IPS-18c (cell line): ENCODE results near the gene MT1X.

Source experiments
- H3K4me3 ChIP-seq: 2 replicates; pipeline ENCODE4 v1.7.0; 2013; ENCODE audit warnings: low read depth, mild to moderate bottlenecking, low read length, moderate library complexity; ENCODE audit not compliant: insufficient read depth
- H3K9me3 ChIP-seq: one replicate; pipeline ENCODE4 v1.6.1; 2013; ENCODE audit warnings: mild to moderate bottlenecking, low read length, moderate library complexity; ENCODE audit not compliant: control insufficient read depth, insufficient read depth

Gene MT1X

GRCh38 chr16:56681939-56682702 lies at the start of gene MT1X:
Gene MT1X (plus strand): TSS chr16:56682470. CDS start chr16:56682541, 71 bp downstream.
- peak within 1 kb of the TSS; percentile 63 for H3K4me3 ChIP-seq
- no peaks in the 10 kb centered on the region for H3K9me3 ChIP-seq

GRCh38 chr16:56632848-56633365 lies 49.4 kb upstream of the MT1X start:
- peak overlapping the region; percentile 38; the same call in 1 of the 2 replicates for H3K4me3 ChIP-seq
- H3K9me3 ChIP-seq = no peaks in the 10 kb centered on the region

DNA sequence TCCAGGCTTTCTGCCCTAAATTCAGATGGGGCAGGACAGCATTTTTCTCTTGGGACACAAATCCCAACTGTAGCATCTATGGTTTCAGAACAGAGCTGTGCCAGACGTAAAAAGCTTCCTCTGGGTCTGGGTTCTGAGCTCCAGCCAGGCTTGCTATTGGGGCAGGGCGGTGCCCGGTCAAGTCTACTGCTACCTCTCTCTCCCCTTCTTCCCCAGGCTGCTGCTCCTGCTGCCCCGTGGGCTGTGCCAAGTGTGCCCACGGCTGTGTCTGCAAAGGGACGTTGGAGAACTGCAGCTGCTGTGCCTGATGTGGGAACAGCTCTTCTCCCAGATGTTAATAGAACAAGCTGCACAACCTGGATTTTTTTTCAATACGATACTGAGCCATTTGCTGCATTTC lies 48.7 kb upstream of the MT1X start:
- H3K9me3 ChIP-seq = no peaks in the 10 kb centered on the region
- H3K4me3 ChIP-seq = no peak overlapping the region

DNA sequence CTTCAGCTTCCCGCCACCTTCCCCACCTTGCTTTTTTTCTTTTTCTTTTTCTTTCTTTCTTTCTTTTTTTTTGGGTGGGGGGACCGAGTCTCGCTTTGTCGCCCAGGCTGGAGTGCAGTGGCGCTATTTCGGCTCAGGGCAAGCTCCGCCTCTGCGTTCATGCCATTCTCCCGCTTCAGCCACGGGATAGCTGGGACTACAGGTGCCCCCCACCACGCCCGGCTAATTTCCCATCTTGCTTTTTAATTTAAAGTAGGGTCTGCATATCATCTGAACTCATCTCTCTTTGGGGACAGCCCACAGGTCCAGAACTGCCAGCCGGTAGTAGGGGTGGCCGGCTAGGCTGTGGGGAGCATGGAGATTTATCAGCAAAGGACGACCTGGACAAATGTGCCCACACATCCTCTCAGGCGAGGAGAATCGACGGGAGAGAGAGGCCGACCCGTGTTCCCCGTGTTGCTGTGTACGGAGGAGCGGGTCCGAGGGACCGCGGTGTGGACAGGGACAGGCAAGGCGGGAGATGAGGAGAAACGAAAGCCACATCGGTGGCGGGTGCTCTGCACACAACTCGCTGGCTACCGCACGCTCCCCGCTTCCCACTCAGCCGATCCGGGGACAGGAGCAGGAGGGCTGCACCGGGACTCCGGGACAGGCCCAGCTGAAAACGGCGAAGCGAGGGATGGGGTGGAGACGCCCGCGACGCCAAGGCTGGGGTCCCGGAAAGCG lies 47.4 kb upstream of the MT1X start:
- H3K4me3 ChIP-seq = peak overlapping the region; percentile 11; the same call in 1 of the 2 replicates
- H3K9me3 ChIP-seq = no peaks in the 10 kb centered on the region

GRCh38 chr16:56635441-56635967 lies 46.8 kb upstream of the MT1X start:
- Histone ChIP-seq H3K9me3 (no peaks in the 10 kb centered on the region), H3K4me3 (peak overlapping the region; percentile 11; the same call in 1 of the 2 replicates)

DNA sequence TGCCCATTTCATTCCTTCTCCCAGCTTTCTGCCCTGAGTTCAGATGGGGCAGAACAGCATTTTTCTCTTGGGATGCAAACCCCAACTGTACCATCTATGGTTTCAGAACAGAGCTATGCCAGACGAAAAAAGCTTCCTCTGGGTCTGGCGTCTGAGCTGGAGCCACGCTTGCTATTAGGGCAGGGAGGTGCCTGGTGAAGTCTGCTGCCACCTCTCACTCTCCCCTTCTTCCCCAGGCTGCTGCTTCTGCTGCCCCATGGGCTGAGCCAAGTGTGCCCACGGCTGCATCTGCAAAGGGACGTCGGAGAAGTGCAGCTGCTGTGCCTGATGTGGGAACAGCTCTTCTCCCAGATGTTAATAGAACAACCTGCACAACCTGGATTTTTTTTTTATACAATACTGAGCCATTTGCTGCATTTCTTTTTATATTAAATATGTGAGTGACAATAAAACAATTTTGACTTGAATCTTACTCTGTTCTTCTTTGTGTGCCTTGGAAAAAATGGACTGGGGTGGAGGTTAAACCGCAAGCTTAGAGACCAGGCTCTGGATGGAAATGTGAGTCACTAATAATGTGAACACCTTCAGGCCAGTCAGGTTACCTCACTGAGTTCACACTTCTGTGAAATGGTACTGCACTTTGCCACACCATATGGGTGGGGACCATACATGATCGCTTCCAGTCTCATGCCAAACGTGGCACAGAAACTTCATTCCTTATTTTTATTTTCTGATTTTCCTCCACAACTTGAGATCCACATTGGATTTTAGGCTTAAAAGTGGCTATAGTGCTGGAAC lies 45.5 kb upstream of the MT1X start:
- H3K4me3 ChIP-seq = no peak overlapping the region
- no peaks in the 10 kb centered on the region for H3K9me3 ChIP-seq

DNA sequence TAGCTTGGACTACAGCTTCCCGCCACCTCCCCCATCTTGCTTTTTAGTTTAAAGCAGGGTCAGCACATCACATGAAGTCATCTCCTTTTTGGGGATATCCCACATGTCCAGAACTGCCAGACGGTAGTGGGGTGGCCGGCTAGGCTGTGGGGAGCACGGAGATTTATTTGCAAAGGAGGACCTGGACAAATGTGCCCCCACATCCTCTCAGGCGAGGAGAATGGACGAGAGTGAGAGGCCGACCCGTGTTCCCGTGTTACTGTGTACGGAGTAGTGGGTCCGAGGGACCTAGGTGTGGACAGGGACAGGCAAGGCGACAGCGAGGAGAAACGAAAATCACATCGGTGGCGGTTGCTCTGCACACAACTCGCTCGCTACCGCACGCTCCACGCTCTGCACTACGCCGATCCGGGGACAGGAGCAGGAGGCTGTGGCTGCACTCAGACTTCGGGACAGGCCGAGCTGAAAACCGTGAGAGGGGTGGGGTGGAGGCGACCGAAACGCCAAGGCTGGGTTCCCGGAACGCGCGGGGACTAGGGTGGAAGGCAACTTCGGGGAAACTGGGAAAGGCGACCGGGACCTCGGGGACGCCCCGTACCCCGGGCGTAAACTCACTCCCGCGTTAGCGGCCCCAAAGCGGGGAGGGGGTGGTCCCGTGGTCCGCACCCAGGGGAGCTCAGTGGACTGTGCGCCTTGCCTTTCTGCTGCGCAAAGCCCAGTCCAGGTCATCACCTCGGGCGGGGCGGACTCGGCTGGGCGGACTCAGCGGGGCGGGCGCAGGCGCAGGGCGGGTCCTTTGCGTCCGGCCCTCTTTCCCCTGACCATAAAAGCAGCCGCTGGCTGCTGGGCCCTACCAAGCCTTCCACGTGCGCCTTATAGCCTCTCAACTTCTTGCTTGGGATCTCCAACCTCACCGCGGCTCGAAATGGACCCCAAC lies 44.2 kb upstream of the MT1X start, which contains the start of gene MT1A:
TSS of gene MT1A (plus strand) at position 853 of the 937 bp plus-strand sequence. CDS start at position 926, 73 bp downstream.
- Histone ChIP-seq H3K4me3 (peak within 1 kb of the TSS; percentile 53), H3K9me3 (no peaks in the 10 kb centered on the region)

DNA sequence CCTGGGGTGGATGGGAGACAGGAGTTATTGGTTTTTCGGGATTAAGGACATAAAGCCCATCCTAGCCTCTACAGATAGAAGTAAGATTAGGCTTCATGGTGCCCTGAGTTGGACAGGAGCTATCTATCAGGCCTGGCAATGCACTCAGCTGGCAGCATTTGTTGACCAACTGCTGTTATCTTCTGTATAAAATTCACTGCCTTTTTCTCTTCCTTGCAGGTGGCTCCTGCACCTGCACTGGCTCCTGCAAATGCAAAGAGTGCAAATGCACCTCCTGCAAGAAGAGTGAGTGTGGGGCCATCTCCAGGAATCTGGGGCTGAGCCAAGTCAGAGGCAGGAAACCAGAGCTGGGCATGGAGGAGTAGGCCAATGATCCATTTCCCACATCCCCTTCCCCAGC lies 43.2 kb upstream of the MT1X start:
- Histone ChIP-seq H3K9me3 (no peaks in the 10 kb centered on the region), H3K4me3 (no peak overlapping the region; the same call in 1 of the 2 replicates)

DNA sequence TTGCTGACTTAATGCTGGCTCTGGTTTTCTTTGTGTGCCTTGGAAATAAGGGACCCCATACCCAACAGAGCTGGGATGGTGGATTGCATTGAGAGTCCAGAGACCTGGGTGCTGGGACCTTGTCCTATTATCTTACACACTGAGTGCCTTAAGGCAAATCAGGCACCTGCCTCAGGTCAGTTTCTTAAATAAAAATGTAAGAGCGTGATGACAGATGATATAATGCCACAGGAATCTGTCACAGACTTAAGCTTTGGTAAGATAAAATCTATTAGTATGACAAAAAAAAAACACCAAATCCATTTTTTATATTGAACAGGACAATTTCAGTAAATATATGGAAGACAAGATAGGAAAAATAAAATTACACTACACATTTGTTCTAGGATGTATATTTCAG lies 42.2 kb upstream of the MT1X start:
- Histone ChIP-seq H3K9me3 (no peaks in the 10 kb centered on the region), H3K4me3 (no peak overlapping the region)

DNA sequence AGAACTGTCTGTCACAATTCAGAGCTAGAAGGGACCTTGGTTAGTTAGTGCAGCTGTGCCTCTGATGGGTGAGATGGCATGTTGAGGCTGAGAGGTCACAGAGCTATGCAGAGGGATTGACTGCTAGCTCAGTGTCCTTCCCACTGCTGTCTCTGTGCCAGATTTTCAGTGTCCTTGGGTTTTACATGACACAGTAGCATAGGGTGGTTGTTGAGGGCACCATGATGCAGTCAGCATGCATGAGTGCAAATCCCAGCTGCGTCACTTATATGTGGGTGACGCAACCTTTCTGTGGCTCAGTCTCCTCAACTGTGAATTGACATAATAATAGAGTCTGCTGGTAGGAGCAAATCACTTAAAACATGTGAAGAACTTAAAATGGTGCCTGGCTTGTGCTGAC lies 41.1 kb upstream of the MT1X start:
- Histone ChIP-seq H3K9me3 (no peaks in the 10 kb centered on the region), H3K4me3 (no peak overlapping the region)

DNA sequence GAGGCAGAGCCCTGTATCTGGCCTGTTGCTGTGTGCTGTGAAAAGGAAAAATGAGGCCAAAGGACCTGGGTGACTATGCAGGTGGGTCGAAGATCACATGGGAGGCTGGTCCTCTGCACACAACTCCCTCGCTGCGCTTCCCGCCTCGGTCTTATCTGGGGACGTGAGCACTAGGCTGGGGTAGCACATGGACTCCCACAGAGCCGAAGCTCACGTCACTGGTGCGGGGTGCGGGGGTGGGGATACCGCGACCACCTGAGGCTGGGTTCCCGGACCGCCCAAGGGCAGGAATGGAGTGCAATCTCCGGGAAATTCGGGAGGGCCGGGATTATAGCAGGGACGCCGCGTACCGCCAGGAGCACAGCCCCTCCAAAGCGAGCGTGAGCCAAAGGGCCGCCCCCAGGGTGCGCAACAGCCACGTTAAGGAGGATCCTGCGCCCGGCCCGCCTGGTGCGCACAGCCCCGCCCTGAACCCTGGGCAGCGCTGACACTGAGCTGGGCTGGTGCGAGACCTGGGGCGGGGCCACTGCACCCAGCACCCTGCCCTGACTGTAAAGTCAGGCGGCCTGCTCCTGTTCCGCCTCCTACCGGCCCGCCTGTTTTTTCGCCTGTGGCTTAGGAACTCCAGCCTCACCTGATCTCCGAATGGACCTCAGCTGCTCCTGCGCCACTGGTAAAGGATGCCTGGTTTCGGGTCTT lies 39.0 kb upstream of the MT1X start:
- H3K9me3 ChIP-seq = no peaks in the 10 kb centered on the region
- H3K4me3 ChIP-seq = peak overlapping the region; percentile 37; the same call in 1 of the 2 replicates

- Histone ChIP-seq H3K9me3 (no peaks in the 10 kb centered on the region), H3K4me3 (peak overlapping the region; percentile 37; the same call in 1 of the 2 replicates)
Observed at GRCh38 chr16:56643833-56644232, 38.4 kb upstream of the MT1X start.

GRCh38 chr16:56645311-56645710 lies 37.0 kb upstream of the MT1X start:
- Histone ChIP-seq H3K9me3 (no peaks in the 10 kb centered on the region), H3K4me3 (no peak overlapping the region)

DNA sequence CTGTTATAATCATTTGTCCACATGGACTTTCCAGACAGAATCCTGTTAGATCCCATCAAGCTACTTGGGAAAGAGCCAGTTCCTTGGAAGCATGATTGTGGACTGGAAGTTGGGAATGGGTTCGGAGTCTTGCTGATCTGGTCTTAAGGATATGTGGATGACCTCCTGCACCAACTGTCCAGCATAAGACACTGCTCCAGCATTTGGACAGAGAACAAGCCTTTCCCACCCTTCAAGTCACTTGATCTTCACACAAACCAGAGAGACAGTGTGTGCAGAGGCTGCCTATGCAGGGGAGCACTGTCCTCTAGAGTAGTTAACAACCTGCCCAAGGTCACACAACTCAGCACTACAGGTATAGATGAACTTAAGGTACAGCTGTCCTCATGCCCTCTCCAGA lies 36.4 kb upstream of the MT1X start:
- no peak overlapping the region for H3K4me3 ChIP-seq

GRCh38 chr16:56647641-56648431 lies 34.4 kb upstream of the MT1X start:
- H3K9me3 ChIP-seq = no peaks in the 10 kb centered on the region
- peak overlapping the region; percentile 15 for H3K4me3 ChIP-seq

More for the DNA sequence above, 36.4 kb upstream of the MT1X start:
- no peaks in the 10 kb centered on the region for H3K9me3 ChIP-seq
